ENCODE results near the gene GNAL.

GRCh38 chr18:11654736-11655605, 34.1 kb upstream of the GNAL start:
- TF ChIP-seq POLR2A (IDR thresholded peaks at IDR 0.05; ENCODE audit: borderline replicate concordance, extremely low read depth, insufficient read depth, insufficient read length) (no peak), EGR1 (IDR thresholded peaks at IDR 0.05; ENCODE audit: low read depth) (no peak), ZNF274 (IDR thresholded peaks at IDR 0.05; ENCODE audit: low read depth, low read length) (no peak), EZH2 (IDR thresholded peaks at IDR 0.05) (no peak), FOSL1 (IDR thresholded peaks at IDR 0.05; ENCODE audit: low read depth) (no peak), EZH2phosphoT487 (IDR thresholded peaks at IDR 0.05; ENCODE audit: borderline replicate concordance) (no peak), MAX (IDR thresholded peaks at IDR 0.05) (no peak), POLR2AphosphoS5 (IDR thresholded peaks at IDR 0.05; ENCODE audit: low read depth, low read length) (no peak), SIN3A (IDR thresholded peaks at IDR 0.05; ENCODE audit: low read depth) (no peak), TCF7L2 (IDR thresholded peaks at IDR 0.05; ENCODE audit: borderline replicate concordance, extremely low read depth, insufficient read depth, insufficient read length) (no peak)
- TF ChIP-seq, protein P1, sequence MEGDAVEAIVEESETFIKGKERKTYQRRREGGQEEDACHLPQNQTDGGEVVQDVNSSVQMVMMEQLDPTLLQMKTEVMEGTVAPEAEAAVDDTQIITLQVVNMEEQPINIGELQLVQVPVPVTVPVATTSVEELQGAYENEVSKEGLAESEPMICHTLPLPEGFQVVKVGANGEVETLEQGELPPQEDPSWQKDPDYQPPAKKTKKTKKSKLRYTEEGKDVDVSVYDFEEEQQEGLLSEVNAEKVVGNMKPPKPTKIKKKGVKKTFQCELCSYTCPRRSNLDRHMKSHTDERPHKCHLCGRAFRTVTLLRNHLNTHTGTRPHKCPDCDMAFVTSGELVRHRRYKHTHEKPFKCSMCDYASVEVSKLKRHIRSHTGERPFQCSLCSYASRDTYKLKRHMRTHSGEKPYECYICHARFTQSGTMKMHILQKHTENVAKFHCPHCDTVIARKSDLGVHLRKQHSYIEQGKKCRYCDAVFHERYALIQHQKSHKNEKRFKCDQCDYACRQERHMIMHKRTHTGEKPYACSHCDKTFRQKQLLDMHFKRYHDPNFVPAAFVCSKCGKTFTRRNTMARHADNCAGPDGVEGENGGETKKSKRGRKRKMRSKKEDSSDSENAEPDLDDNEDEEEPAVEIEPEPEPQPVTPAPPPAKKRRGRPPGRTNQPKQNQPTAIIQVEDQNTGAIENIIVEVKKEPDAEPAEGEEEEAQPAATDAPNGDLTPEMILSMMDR (IDR thresholded peaks at IDR 0.05 in 2 of 3, conservative IDR thresholded peaks at IDR 0.05 in 1 of 3; ENCODE audit: borderline replicate concordance in 1 of 3, insufficient read depth in 1 of 3, low read depth in 2 of 3, low read length in 2 of 3) = peak; percentile 78 to 97 (median 89)
- TF ChIP-seq, protein P2, sequence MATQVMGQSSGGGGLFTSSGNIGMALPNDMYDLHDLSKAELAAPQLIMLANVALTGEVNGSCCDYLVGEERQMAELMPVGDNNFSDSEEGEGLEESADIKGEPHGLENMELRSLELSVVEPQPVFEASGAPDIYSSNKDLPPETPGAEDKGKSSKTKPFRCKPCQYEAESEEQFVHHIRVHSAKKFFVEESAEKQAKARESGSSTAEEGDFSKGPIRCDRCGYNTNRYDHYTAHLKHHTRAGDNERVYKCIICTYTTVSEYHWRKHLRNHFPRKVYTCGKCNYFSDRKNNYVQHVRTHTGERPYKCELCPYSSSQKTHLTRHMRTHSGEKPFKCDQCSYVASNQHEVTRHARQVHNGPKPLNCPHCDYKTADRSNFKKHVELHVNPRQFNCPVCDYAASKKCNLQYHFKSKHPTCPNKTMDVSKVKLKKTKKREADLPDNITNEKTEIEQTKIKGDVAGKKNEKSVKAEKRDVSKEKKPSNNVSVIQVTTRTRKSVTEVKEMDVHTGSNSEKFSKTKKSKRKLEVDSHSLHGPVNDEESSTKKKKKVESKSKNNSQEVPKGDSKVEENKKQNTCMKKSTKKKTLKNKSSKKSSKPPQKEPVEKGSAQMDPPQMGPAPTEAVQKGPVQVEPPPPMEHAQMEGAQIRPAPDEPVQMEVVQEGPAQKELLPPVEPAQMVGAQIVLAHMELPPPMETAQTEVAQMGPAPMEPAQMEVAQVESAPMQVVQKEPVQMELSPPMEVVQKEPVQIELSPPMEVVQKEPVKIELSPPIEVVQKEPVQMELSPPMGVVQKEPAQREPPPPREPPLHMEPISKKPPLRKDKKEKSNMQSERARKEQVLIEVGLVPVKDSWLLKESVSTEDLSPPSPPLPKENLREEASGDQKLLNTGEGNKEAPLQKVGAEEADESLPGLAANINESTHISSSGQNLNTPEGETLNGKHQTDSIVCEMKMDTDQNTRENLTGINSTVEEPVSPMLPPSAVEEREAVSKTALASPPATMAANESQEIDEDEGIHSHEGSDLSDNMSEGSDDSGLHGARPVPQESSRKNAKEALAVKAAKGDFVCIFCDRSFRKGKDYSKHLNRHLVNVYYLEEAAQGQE (IDR thresholded peaks at IDR 0.05; ENCODE audit: low read depth) = no peak
- TF ChIP-seq, protein P3, sequence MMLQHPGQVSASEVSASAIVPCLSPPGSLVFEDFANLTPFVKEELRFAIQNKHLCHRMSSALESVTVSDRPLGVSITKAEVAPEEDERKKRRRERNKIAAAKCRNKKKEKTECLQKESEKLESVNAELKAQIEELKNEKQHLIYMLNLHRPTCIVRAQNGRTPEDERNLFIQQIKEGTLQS (IDR thresholded peaks at IDR 0.05) = no peak

All from HCT116 (cell line).